Fibroblast of skin of left biceps (primary cell): ENCODE data around the gene CCSER1.
"Not testable (repeated sequence)": the region's sequence is repeated elsewhere in the genome, so short reads cannot be mapped to it uniquely, and the experiment has no call there.

ENCODE experiments used
- DNase-seq, 2 experiments: peaks; one replicate each; pipeline ENCODE4 v3.0.0-alpha.2; 2013; ENCODE audit warnings: low read depth in 2 of 2

The CCSER1 gene

GRCh38 chr4:91519155-91519554, 1392.0 kb downstream of the CCSER1 start:
- DNase-seq: no peak

GRCh38 chr4:91525621-91526020, 1398.4 kb downstream of the CCSER1 start:
- no peak for DNase-seq

GRCh38 chr4:91527056-91527455, 1399.9 kb downstream of the CCSER1 start:
- no peak for DNase-seq

GRCh38 chr4:91567594-91567993, 1440.4 kb downstream of the CCSER1 start:
- DNase-seq: no peak

- DNase-seq: no peak
Measured at GRCh38 chr4:91577864-91578263, 1450.7 kb downstream of the CCSER1 start.

- no peak for DNase-seq
Measured at GRCh38 chr4:91590260-91590659, 1463.1 kb downstream of the CCSER1 start.

- no peak for DNase-seq
Measured at GRCh38 chr4:91592125-91592524, 1464.9 kb downstream of the CCSER1 start.

- DNase-seq: no peak
Measured at GRCh38 chr4:91596718-91597117, 1469.5 kb downstream of the CCSER1 start.

- no peak for DNase-seq
Measured at GRCh38 chr4:91598696-91599095, 1471.5 kb downstream of the CCSER1 start.

GRCh38 chr4:91600301-91600700, 1473.1 kb downstream of the CCSER1 start:
- DNase-seq: no peak

- DNase-seq: no peak
Measured at GRCh38 chr4:91601401-91601800, 1474.2 kb downstream of the CCSER1 start.

GRCh38 chr4:91611782-91612181, 1484.6 kb downstream of the CCSER1 start:
- no peak for DNase-seq

GRCh38 chr4:91620952-91621351, 1493.8 kb downstream of the CCSER1 start:
- DNase-seq: no peak

- DNase-seq: no peak
Measured at GRCh38 chr4:91621446-91621845, 1494.3 kb downstream of the CCSER1 start.

GRCh38 chr4:91622925-91623602, 1495.9 kb downstream of the CCSER1 start:
- no peak for DNase-seq

GRCh38 chr4:91623603-91623967, 1496.4 kb downstream of the CCSER1 start:
- DNase-seq: not testable (repeated sequence)

- no peak for DNase-seq
Measured at GRCh38 chr4:91630054-91630453, 1502.9 kb downstream of the CCSER1 start.

- no peak for DNase-seq
Measured at GRCh38 chr4:91630764-91631163, 1503.6 kb downstream of the CCSER1 start.

GRCh38 chr4:91631335-91631734, 1504.1 kb downstream of the CCSER1 start:
- no peak for DNase-seq

GRCh38 chr4:91636083-91636482, 1508.9 kb downstream of the CCSER1 start:
- DNase-seq: no peak
